Stimulated activated CD8-positive, alpha-beta memory T cell treated with anti-CD3 and anti-CD28 coated beads, Interleukin-2, amount 100 ng/mL, for 48 hours (primary cell): ENCODE data around the gene ZNF391.
"Not testable (repeated sequence)": the region's sequence is repeated elsewhere in the genome, so short reads cannot be mapped to it uniquely, and the experiment has no call there.

Source experiments
- DNase-seq, 2 donors: peaks; one replicate each; pipeline ENCODE4 v3.0.0-alpha.2; 2020; ENCODE audit warnings: low read depth in 2 of 2

Gene ZNF391

GRCh38 chr6:27388293-27389197 lies at the start of gene ZNF391:
TSS of gene ZNF391 (plus strand) at chr6:27388759. CDS start at chr6:27400371, 11,612 bp downstream.
- DNase-seq, result peak; percentile 51 to 59

GRCh38 chr6:27352850-27353249 lies 35.7 kb upstream of the ZNF391 start:
- no peak for DNase-seq

- no peak for DNase-seq
Measured at GRCh38 chr6:27358786-27359185, 29.8 kb upstream of the ZNF391 start.

GRCh38 chr6:27359231-27359630 lies 29.3 kb upstream of the ZNF391 start:
- no peak for DNase-seq

- DNase-seq, result no peak
Measured at GRCh38 chr6:27368202-27368601, 20.4 kb upstream of the ZNF391 start.

GRCh38 chr6:27370391-27370790 lies 18.2 kb upstream of the ZNF391 start:
- no peak for DNase-seq

GRCh38 chr6:27374824-27375612 lies 13.5 kb upstream of the ZNF391 start:
- peak; percentile 44 to 65 for DNase-seq

- DNase-seq, result no peak
Measured at GRCh38 chr6:27375613-27376079, 12.9 kb upstream of the ZNF391 start.

- not testable (repeated sequence) for DNase-seq
Measured at GRCh38 chr6:27378406-27378805, 10.2 kb upstream of the ZNF391 start.

GRCh38 chr6:27381001-27381400 lies 7.6 kb upstream of the ZNF391 start:
- not testable (repeated sequence) for DNase-seq

- no peak for DNase-seq
Measured at GRCh38 chr6:27383011-27383410, 5.5 kb upstream of the ZNF391 start.

GRCh38 chr6:27383481-27383880 lies 5.1 kb upstream of the ZNF391 start:
- no peak for DNase-seq

GRCh38 chr6:27392623-27393022 lies 4.1 kb downstream of the ZNF391 start:
- DNase-seq, result no peak

- no peak for DNase-seq
Measured at GRCh38 chr6:27394073-27394472, 5.5 kb downstream of the ZNF391 start.

- no peak for DNase-seq
Measured at GRCh38 chr6:27400877-27401642, 12.5 kb downstream of the ZNF391 start.

GRCh38 chr6:27406085-27406484 lies 17.5 kb downstream of the ZNF391 start:
- no peak for DNase-seq

- DNase-seq, result no peak
Measured at GRCh38 chr6:27407153-27407814, 18.7 kb downstream of the ZNF391 start.

- DNase-seq, result no peak
Measured at GRCh38 chr6:27414300-27414699, 25.7 kb downstream of the ZNF391 start.

- no peak for DNase-seq
Measured at GRCh38 chr6:27414996-27415395, 26.4 kb downstream of the ZNF391 start.

- no peak for DNase-seq
Measured at GRCh38 chr6:27415898-27416297, 27.3 kb downstream of the ZNF391 start.

GRCh38 chr6:27419363-27419762 lies 30.8 kb downstream of the ZNF391 start:
- no peak for DNase-seq
